CD8-positive, alpha-beta memory T cell (primary cell): ENCODE measurements around the gene HS6ST3. TPM values are rescaled to one million over a fixed set of nuclear protein-coding genes. Genes with fewer than 3 reads are reported as not detected.
"Not testable (repeated sequence)": the region's sequence is repeated elsewhere in the genome, so short reads cannot be mapped to it uniquely, and the experiment has no call there.

Source experiments
- CTCF ChIA-PET: fragments of 350-600 bp; sonication (Branson Sonifier 250); formaldehyde crosslinking; loops from one replicate; lab custom pipeline; 2021; ENCODE audit warnings: antibody characterized with exemption; lab: Charles Lee
- POLR2A ChIA-PET: fragments of 350-600 bp; sonication (Branson Sonifier 250); formaldehyde crosslinking; loops from one replicate; lab custom pipeline; 2021; ENCODE audit warnings: antibody characterized with exemption; lab: Charles Lee
- DNase-seq, 5 donors: peaks; one replicate each; pipeline versions ENCODE4 v3.0.0 to v3.0.0-alpha.2; 2020 to 2022; ENCODE audit warnings: mixed read lengths in 1 of 5
- H3K27ac ChIP-seq: one replicate; pipeline ENCODE4 v1.7.0; 2013; ENCODE audit warnings: low read depth, mild to moderate bottlenecking, low read length, moderate library complexity
- H3K27me3 ChIP-seq: 2 replicates; pipeline ENCODE4 v1.7.0; 2013; ENCODE audit warnings: low read length, mild to moderate bottlenecking; ENCODE audit not compliant: insufficient read depth, poor library complexity, severe bottlenecking
- H3K36me3 ChIP-seq: 2 replicates; pipeline ENCODE4 v1.7.0; 2013; ENCODE audit warnings: mild to moderate bottlenecking, low read length, moderate library complexity; ENCODE audit not compliant: insufficient read depth
- H3K4me1 ChIP-seq: 2 replicates; pipeline ENCODE4 v1.7.0; 2013; ENCODE audit warnings: mild to moderate bottlenecking, low read length, moderate library complexity; ENCODE audit not compliant: insufficient read depth
- H3K4me3 ChIP-seq: 2 replicates; pipeline ENCODE4 v1.7.0; 2013; ENCODE audit warnings: mild to moderate bottlenecking, low read length
- H3K9me3 ChIP-seq: 2 replicates; pipeline ENCODE4 v1.7.0; 2013; ENCODE audit warnings: mild to moderate bottlenecking, low read length
- H3K27ac Mint-ChIP-seq, 8 donors: one replicate each; pipeline ENCODE4 v1.8.0; 2020 to 2021; ENCODE audit warnings: mixed read lengths in 8 of 8, mild to moderate bottlenecking in 6 of 8, inconsistent platforms in 3 of 8, moderate library complexity in 3 of 8
- H3K27me3 Mint-ChIP-seq, 2 donors: one replicate each; pipeline ENCODE4 v1.8.0; 2020 to 2021; ENCODE audit warnings: mixed read lengths in 2 of 2, mild to moderate bottlenecking in 1 of 2, moderate library complexity in 1 of 2
- H3K36me3 Mint-ChIP-seq, 3 donors: one replicate each; pipeline ENCODE4 v1.8.0; 2020 to 2021; ENCODE audit warnings: mixed read lengths in 3 of 3, inconsistent platforms in 1 of 3, mild to moderate bottlenecking in 1 of 3
- H3K4me1 Mint-ChIP-seq, 3 donors: one replicate each; pipeline ENCODE4 v1.8.0; 2020 to 2021; ENCODE audit warnings: mixed read lengths in 3 of 3, inconsistent platforms in 1 of 3, mild to moderate bottlenecking in 1 of 3
- H3K4me3 Mint-ChIP-seq, 7 donors: one replicate each; pipeline ENCODE4 v1.8.0; 2020 to 2021; ENCODE audit warnings: mixed read lengths in 7 of 7, mild to moderate bottlenecking in 6 of 7, moderate library complexity in 4 of 7, inconsistent platforms in 2 of 7
- H3K9me3 Mint-ChIP-seq, 5 donors: one replicate each; pipeline ENCODE4 v1.8.0; 2020 to 2022; ENCODE audit warnings: mixed read lengths in 5 of 5, mild to moderate bottlenecking in 3 of 5, moderate library complexity in 2 of 5, inconsistent platforms in 1 of 5
- polyA plus RNA-seq: library from polyadenylated mRNA; unstranded; fragments of 300-500 nt; fragmentation: Illumina TruSeq; gene quantifications from one replicate; pipeline ENCODE4 v1.2.3, GENCODE V29; 2021
- total RNA-seq, 2 experiments: library from RNA; stranded (reverse); gene quantifications; one replicate each; pipeline ENCODE4 v1.2.3, GENCODE V29; 2021

Gene HS6ST3
- total and polyA plus RNA-seq, 3 experiments from 2014 or later: not detected

GRCh38 chr13:96778302-96778701 is 688.4 kb downstream of the HS6ST3 start:
- H3K27me3 Mint-ChIP-seq, DNase-seq, H3K27me3 ChIP-seq, CTCF ChIA-PET, H3K27ac ChIP-seq, H3K36me3 Mint-ChIP-seq, POLR2A ChIA-PET, H3K4me1 ChIP-seq, H3K4me3 ChIP-seq, H3K4me3 Mint-ChIP-seq, H3K4me1 Mint-ChIP-seq, H3K9me3 ChIP-seq, H3K36me3 ChIP-seq: not testable (repeated sequence)
- H3K27ac Mint-ChIP-seq: peak overlapping the region in 1 of 8 donors; percentile 2
- peaks cover 5 to 14% (median 9%) of the 10 kb centered on the region in 5 donors for H3K9me3 Mint-ChIP-seq

- H3K27me3 Mint-ChIP-seq: no peaks in the 10 kb centered on the region
These were observed 689.8 kb downstream of the HS6ST3 start for GRCh38 chr13:96779691-96780090.

DNA sequence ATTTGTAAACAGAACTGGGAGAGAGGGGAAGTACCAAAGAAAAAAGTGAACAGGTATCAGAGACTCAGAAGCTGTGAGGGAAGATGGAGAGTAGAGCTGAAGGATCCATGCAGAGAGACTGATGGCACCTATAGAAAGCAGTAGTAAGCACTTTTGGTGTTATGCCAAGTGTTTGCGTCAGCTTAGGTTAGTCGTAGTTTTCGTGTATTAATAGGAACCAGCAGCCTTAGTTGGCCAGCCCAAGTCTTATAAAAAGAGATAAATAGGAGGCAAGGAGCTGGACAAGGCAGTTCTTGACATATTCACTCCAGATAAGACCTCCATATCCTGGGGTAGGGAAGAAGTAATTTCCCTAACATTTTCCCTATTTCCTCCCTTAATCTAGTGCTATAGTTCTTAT is 690.2 kb downstream of the HS6ST3 start:
- no peaks in the 10 kb centered on the region for H3K36me3 ChIP-seq
- Mint-ChIP-seq H3K27ac (no peak overlapping the region), H3K4me1 (no peaks in the 10 kb centered on the region), H3K27me3 (no peaks in the 10 kb centered on the region), H3K4me3 (no peak overlapping the region), H3K36me3 (no peaks in the 10 kb centered on the region), H3K9me3 (peaks cover 5 to 23% (median 8%) of the 10 kb centered on the region in 5 donors)
- H3K4me1 ChIP-seq: no peaks in the 10 kb centered on the region
- POLR2A ChIA-PET: no interaction called here
- CTCF ChIA-PET: no interaction called here
- no peak overlapping the region for H3K27ac ChIP-seq
- no peak for DNase-seq
- no peak overlapping the region for H3K4me3 ChIP-seq
- no peaks in the 10 kb centered on the region for H3K9me3 ChIP-seq
- no peaks in the 10 kb centered on the region for H3K27me3 ChIP-seq

More at GRCh38 chr13:96779691-96780090, 689.8 kb downstream of the HS6ST3 start:
- H3K4me3 Mint-ChIP-seq: no peak overlapping the region
- ChIA-PET POLR2A (no interaction called here), CTCF (no interaction called here)
- Histone ChIP-seq H3K36me3 (no peaks in the 10 kb centered on the region), H3K4me3 (no peak overlapping the region), H3K9me3 (no peaks in the 10 kb centered on the region), H3K27ac (no peak overlapping the region), H3K27me3 (no peaks in the 10 kb centered on the region), H3K4me1 (no peaks in the 10 kb centered on the region)
- no peaks in the 10 kb centered on the region for H3K36me3 Mint-ChIP-seq
- no peaks in the 10 kb centered on the region for H3K4me1 Mint-ChIP-seq
- H3K9me3 Mint-ChIP-seq: peaks cover 5 to 23% (median 6%) of the 10 kb centered on the region in 5 donors
- DNase-seq: no peak
- no peak overlapping the region for H3K27ac Mint-ChIP-seq

GRCh38 chr13:96781141-96781540 is 691.2 kb downstream of the HS6ST3 start:
- no peaks in the 10 kb centered on the region for H3K4me1 ChIP-seq
- DNase-seq: no peak
- H3K4me3 Mint-ChIP-seq: no peak overlapping the region
- H3K9me3 ChIP-seq: no peaks in the 10 kb centered on the region
- peaks cover 5 to 12% (median 10%) of the 10 kb centered on the region in 5 donors for H3K9me3 Mint-ChIP-seq
- H3K36me3 ChIP-seq: no peaks in the 10 kb centered on the region
- no peaks in the 10 kb centered on the region for H3K36me3 Mint-ChIP-seq
- no peaks in the 10 kb centered on the region for H3K27me3 Mint-ChIP-seq
- H3K27ac ChIP-seq: no peak overlapping the region
- no peak overlapping the region for H3K27ac Mint-ChIP-seq
- H3K27me3 ChIP-seq: no peaks in the 10 kb centered on the region
- POLR2A ChIA-PET: no interaction called here
- no peak overlapping the region for H3K4me3 ChIP-seq
- no peaks in the 10 kb centered on the region for H3K4me1 Mint-ChIP-seq
- CTCF ChIA-PET: no interaction called here

GRCh38 chr13:96782186-96782585 is 692.3 kb downstream of the HS6ST3 start:
- Mint-ChIP-seq H3K9me3 (peaks cover 3 to 12% (median 8%) of the 10 kb centered on the region in 5 donors), H3K36me3 (no peaks in the 10 kb centered on the region), H3K27ac (peak overlapping the region in 1 of 8 donors; percentile 77), H3K4me1 (no peaks in the 10 kb centered on the region), H3K27me3 (no peaks in the 10 kb centered on the region), H3K4me3 (no peak overlapping the region)
- no peak overlapping the region for H3K27ac ChIP-seq
- no peak for DNase-seq
- no peaks in the 10 kb centered on the region for H3K27me3 ChIP-seq
- ChIA-PET POLR2A (no interaction called here), CTCF (no interaction called here)
- no peaks in the 10 kb centered on the region for H3K36me3 ChIP-seq
- H3K9me3 ChIP-seq: no peaks in the 10 kb centered on the region
- no peak overlapping the region for H3K4me3 ChIP-seq
- no peaks in the 10 kb centered on the region for H3K4me1 ChIP-seq

DNA sequence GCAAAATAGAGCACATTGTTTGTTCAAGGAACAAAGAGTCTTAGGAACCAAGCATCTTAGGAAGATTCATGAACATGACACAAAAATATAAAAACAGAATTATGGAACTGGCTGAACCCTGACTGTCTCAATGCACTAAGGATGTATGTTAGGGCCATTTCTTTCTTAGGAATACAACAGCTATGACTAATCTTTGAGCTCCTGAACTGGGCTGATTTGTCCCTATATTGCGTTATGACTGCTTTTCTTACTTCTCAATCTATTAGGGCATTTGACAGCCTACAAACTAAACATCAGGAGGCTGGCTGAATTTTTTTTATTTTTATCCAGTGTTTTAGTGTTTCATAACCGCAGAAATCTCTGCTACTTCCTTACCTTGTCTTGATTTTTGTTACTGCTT is 693.1 kb downstream of the HS6ST3 start:
- Histone ChIP-seq H3K36me3 (no peaks in the 10 kb centered on the region), H3K27me3 (no peaks in the 10 kb centered on the region), H3K4me1 (no peaks in the 10 kb centered on the region), H3K4me3 (no peak overlapping the region), H3K9me3 (no peaks in the 10 kb centered on the region), H3K27ac (no peak overlapping the region)
- POLR2A ChIA-PET: no interaction called here
- H3K36me3 Mint-ChIP-seq: no peaks in the 10 kb centered on the region
- no peak overlapping the region for H3K27ac Mint-ChIP-seq
- H3K9me3 Mint-ChIP-seq: peaks cover 0 to 8% (median 6%) of the 10 kb centered on the region in 5 donors
- H3K27me3 Mint-ChIP-seq: no peaks in the 10 kb centered on the region
- DNase-seq: no peak
- H3K4me3 Mint-ChIP-seq: no peak overlapping the region
- CTCF ChIA-PET: no interaction called here
- H3K4me1 Mint-ChIP-seq: no peaks in the 10 kb centered on the region

DNA sequence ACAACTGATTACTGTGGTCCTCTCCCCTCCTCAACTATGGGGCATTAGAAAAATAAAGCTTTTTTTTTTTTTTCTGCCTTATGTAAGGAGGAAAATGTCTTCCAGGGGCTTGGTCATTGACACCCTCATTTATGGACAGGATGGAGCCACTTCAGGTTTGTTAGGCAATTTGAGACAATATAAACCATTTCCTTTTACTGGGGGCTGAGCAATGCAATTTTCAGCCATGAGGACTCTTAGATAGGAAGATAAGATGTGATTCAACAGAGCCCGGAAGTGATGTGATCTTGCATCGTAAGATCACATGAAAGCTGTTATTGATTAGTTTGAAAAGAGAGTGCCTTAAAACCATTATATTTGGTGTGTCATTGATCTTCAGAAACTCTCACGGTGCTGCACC is 693.6 kb downstream of the HS6ST3 start:
- no peaks in the 10 kb centered on the region for H3K4me1 Mint-ChIP-seq
- no peak overlapping the region for H3K4me3 Mint-ChIP-seq

DNA sequence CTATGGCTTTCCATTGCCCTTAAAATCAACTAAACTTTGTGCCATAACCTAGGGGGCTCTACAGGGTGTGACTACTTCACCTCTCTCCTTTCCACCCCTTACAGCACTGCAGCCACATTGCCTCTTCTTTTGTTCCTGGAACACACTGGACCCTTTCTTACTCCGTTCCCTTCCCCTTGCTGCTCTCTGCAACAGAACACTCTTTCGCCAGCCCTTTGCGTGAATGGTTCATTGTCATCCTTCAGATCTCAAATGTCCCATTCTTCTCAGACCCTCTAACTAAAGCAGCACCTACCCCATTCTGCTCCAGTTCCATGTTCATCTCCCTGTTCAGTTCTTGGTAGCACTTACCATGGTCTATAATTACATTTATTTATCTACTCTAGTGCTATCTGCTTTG is 696.1 kb downstream of the HS6ST3 start:
- Histone ChIP-seq H3K4me1 (no peaks in the 10 kb centered on the region), H3K27me3 (no peaks in the 10 kb centered on the region), H3K27ac (no peak overlapping the region), H3K4me3 (no peak overlapping the region), H3K9me3 (no peaks in the 10 kb centered on the region), H3K36me3 (no peaks in the 10 kb centered on the region)
- no peaks in the 10 kb centered on the region for H3K4me1 Mint-ChIP-seq
- no peak overlapping the region for H3K4me3 Mint-ChIP-seq
- no peaks in the 10 kb centered on the region for H3K36me3 Mint-ChIP-seq
- H3K9me3 Mint-ChIP-seq: peaks cover 0 to 8% (median 4%) of the 10 kb centered on the region in 5 donors
- POLR2A ChIA-PET: no interaction called here
- DNase-seq: no peak
- H3K27me3 Mint-ChIP-seq: no peaks in the 10 kb centered on the region
- no peak overlapping the region for H3K27ac Mint-ChIP-seq
- CTCF ChIA-PET: no interaction called here

More for the DNA sequence above, 693.6 kb downstream of the HS6ST3 start:
- no peak overlapping the region for H3K27ac ChIP-seq
- H3K27ac Mint-ChIP-seq: no peak overlapping the region
- no peaks in the 10 kb centered on the region for H3K27me3 Mint-ChIP-seq
- H3K9me3 ChIP-seq: no peaks in the 10 kb centered on the region
- no peaks in the 10 kb centered on the region for H3K4me1 ChIP-seq
- no peaks in the 10 kb centered on the region for H3K27me3 ChIP-seq
- H3K36me3 Mint-ChIP-seq: no peaks in the 10 kb centered on the region
- ChIA-PET CTCF (no interaction called here), POLR2A (no interaction called here)
- no peaks in the 10 kb centered on the region for H3K36me3 ChIP-seq
- H3K9me3 Mint-ChIP-seq: peaks cover 0 to 8% (median 6%) of the 10 kb centered on the region in 5 donors
- H3K4me3 ChIP-seq: no peak overlapping the region
- no peak for DNase-seq

DNA sequence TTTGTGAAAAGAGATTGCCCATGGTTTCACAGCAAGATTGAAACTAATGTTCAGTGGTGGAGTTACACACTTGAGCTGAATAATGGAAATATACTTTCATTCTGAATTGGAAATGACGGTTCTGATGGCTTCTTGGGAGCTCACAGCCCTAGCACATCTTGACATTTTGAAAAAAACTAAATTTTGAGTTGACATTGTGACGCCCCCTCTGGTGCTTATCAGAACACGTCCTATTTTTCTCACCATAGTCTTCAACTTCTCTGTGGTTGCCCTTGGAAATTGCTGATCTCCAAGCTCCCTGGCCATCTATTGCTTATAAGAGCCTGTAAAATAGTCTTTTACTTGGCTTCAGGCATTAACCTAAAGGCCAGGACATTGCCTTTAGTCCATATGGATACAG is 702.3 kb downstream of the HS6ST3 start:
- no peaks in the 10 kb centered on the region for H3K4me1 Mint-ChIP-seq
- CTCF ChIA-PET: no interaction called here
- POLR2A ChIA-PET: no interaction called here
- H3K36me3 Mint-ChIP-seq: no peaks in the 10 kb centered on the region
- peaks cover 0 to 9% (median 0%) of the 10 kb centered on the region in 5 donors for H3K9me3 Mint-ChIP-seq
- Histone ChIP-seq H3K27ac (no peak overlapping the region), H3K27me3 (no peaks in the 10 kb centered on the region), H3K9me3 (no peaks in the 10 kb centered on the region), H3K4me1 (no peaks in the 10 kb centered on the region), H3K36me3 (no peaks in the 10 kb centered on the region), H3K4me3 (no peak overlapping the region)
- H3K27ac Mint-ChIP-seq: no peak overlapping the region
- no peak overlapping the region for H3K4me3 Mint-ChIP-seq
- no peaks in the 10 kb centered on the region for H3K27me3 Mint-ChIP-seq
- no peak for DNase-seq
